SH-SY5Y (cell line): Measurements from ENCODE around the gene FBXW8.

ENCODE experiments used
- GATA2 ChIP-seq: IDR thresholded peaks from 2 replicates; pipeline ENCODE4 v1.6.1; 2011; ENCODE audit warnings: mild to moderate bottlenecking, low read depth, low read length
- GATA3 ChIP-seq: IDR thresholded peaks from 2 replicates; pipeline ENCODE4 v1.6.1; 2011; ENCODE audit warnings: low read depth, mild to moderate bottlenecking, low read length, moderate library complexity

GRCh38 chr12:117042862-117043261 is 132.1 kb downstream of the FBXW8 start:
- no peak for TF ChIP-seq GATA3
- no peak for TF ChIP-seq GATA2
